ENCODE measurements around the gene C2orf68.

Gene C2orf68

DNA sequence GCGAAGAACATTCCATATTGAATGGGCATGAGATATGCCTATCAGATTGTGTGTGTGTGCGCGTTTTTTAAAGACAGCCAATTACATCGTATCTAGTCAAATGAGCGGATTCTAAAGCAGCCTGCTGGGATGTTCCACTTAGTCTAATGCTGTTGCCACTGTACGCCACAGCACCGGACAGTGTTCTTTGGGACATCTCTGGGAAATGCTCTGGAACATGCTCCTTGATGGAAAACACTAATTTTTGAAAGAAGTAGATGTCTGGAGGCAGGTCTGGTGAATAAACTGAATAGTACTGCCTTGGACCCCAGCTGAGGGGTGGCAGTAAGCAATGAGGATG is 5.8 kb downstream of the C2orf68 start:
- TF ChIP-seq, protein P1, sequence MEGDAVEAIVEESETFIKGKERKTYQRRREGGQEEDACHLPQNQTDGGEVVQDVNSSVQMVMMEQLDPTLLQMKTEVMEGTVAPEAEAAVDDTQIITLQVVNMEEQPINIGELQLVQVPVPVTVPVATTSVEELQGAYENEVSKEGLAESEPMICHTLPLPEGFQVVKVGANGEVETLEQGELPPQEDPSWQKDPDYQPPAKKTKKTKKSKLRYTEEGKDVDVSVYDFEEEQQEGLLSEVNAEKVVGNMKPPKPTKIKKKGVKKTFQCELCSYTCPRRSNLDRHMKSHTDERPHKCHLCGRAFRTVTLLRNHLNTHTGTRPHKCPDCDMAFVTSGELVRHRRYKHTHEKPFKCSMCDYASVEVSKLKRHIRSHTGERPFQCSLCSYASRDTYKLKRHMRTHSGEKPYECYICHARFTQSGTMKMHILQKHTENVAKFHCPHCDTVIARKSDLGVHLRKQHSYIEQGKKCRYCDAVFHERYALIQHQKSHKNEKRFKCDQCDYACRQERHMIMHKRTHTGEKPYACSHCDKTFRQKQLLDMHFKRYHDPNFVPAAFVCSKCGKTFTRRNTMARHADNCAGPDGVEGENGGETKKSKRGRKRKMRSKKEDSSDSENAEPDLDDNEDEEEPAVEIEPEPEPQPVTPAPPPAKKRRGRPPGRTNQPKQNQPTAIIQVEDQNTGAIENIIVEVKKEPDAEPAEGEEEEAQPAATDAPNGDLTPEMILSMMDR (conservative IDR thresholded peaks at IDR 0.05): no peak
- H3K27ac ChIP-seq: no peak overlapping the region

DNA sequence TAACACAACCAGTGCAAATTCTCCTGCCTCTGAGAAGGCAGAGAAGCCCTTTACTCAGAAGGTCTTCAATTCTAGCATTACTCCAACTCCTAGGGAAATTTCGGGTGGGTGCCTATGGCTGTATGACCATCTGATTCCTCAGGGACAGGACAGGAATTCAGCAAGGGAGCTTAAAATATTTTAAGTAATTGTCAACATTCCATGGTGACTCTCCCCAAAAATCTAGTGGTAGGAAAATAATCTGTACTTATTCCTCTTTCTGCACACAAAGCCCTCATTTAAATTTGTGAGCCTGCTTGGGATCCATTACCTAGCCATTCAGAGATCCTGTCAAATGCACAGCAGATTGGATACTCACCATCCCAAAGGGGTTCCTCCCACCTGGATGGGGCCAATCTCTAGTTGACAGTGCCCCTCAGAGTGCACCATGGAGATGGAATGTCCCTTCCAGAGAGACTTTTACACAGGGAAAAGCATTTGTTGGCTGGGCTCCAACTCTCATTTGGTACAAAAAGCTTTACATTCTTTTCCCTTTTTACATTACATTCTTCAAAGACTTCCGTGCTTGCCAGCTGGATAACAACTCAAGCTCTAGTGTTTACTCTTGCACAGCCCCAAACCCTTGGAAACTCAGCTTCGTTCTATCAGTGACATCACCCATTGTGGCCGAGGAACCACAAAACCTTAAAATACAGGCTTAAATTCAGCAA is 6.3 kb downstream of the C2orf68 start:
- TF ChIP-seq, protein P1 (conservative IDR thresholded peaks at IDR 0.05): no peak

DNA sequence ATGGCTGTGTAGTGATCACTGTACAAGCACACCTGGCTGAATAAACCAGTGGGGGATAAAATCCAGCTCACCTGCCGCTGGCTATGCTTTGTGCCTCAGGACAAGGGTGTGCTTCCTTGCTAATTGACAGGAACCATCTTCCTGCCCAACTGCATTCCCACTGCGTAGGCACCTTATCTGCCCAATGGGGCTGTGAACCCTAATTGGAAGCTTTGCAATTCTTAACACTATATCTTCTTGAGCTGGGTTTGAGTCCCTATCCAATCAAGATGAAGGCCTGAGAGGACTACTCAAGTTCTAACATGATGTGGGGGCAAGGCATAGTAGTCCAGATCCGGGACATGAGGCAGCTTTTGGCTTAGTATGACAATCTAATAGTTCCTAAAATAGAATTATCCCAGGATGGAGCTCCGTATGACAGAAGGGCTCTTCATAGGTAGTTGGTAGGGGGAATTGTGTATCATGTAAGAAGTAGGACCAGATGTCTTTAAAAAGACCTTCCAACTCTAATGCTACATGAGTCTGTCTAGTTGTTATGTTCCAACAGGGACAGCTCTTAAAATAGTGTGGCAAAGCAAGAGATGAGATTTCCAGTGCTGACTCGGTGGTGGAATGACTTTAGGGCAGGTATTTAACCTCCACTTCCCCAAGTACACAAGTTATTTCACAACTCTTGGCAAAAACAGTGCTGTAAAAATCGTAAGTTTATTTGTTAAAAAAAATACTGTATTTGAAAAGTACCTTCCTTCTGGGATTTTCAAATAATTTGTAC is 7.1 kb downstream of the C2orf68 start:
- H3K27ac ChIP-seq: no peak overlapping the region
- TF ChIP-seq, protein P1 (conservative IDR thresholded peaks at IDR 0.05): no peak

More for the DNA sequence above, 6.3 kb downstream of the C2orf68 start:
- H3K27ac ChIP-seq: no peak overlapping the region

DNA sequence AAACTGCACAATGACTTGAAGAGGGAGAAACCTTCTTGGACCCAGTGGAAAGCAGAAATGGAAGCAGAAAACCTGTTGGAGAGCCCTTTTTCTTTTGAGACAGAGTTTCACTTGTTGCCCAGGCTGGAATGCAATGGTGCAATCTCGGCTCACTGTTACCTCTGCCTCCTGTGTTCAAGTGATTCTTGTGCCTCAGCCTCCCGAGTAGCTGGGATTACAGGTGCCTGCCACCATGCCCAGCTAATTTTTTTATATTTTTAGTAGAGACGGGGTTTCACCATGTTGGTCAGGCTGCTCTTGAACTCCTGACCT is 7.8 kb downstream of the C2orf68 start:
- H3K27ac ChIP-seq: peak overlapping the region; percentile 80; the same call in 1 of the 2 replicates

DNA sequence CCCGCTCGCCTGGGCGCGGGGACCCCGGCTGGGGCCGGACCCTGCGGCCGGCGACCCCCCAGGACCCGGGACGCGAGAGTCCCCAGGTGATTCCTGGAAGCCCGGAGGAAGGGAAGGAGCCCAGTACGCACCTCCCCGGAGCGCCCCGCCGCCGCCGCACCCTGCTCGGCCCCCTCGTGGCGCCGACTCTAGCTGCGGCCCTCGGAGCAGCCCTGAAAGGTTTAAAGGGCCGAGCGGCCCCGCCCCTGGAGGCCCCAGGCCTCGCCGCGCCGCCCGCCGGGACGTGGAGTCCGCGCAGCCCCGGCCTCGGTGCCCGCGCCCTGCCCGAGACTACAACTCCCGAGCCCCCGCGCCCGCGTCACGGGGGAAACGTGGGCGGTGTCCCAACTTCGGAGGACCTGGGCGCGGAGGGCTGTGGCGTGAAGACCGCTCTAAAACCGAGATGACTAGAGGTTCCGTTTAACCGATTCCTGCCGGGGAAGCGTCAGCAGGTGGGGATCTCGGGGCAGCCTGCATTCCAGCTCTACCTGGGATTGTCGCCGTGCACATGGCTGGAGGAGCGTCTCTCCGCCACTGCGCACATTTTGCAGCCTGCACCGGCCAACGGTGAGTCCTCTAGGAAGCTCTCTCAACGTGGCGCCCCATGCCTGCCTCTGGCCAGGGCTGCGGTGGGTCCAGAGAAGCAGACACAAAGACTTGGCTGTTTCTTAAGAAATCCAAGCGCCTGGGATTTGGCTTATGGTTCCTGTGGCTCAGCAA is 9.2 kb downstream of the C2orf68 start, which contains the start of gene TMEM150A:
Gene TMEM150A, minus strand, starts transcription at position 223 of the 759 bp plus-strand sequence. CDS start 750 bp downstream, outside the sequence.
- TF ChIP-seq, protein P1 (conservative IDR thresholded peaks at IDR 0.05): peak; percentile 26
- H3K27ac ChIP-seq: peak within 1 kb of the TSS; percentile 80

DNA sequence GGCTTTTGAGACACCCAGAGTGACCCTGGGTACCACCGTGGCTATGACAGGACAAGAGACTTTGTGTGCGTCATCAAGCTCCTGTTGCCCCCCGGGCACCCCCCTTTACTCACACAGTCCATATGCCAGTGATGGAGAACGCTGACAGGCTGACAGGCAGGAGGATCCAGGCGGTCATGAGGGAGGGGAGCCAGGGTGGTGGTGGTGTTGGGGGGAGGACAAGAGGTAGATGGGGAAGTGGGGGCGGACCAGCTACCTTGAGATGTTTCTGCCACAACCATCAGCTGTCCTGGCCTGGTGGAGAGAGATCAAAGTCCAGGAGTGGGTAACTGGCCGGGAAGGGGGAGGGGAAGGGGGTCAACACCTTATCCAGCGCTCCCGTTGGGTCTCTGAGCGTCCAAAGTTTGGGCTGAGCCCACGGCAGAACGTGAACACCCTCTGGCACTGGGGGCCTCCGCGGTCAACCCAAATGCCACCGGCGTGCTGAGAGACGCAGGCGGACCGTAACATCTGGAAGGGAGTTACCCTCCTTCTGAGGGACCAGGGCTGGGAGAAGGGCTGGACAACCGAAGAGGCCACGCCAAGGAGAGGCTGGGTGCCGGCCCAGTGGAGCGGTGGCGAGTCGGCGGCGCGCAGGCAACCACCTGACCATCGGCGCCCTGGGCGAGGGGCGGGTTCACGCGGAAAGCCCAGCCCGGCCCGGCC is 9.9 kb downstream of the C2orf68 start:
- TF ChIP-seq, protein P1 (conservative IDR thresholded peaks at IDR 0.05): no peak
- H3K27ac ChIP-seq: peak overlapping the region; percentile 80

DNA sequence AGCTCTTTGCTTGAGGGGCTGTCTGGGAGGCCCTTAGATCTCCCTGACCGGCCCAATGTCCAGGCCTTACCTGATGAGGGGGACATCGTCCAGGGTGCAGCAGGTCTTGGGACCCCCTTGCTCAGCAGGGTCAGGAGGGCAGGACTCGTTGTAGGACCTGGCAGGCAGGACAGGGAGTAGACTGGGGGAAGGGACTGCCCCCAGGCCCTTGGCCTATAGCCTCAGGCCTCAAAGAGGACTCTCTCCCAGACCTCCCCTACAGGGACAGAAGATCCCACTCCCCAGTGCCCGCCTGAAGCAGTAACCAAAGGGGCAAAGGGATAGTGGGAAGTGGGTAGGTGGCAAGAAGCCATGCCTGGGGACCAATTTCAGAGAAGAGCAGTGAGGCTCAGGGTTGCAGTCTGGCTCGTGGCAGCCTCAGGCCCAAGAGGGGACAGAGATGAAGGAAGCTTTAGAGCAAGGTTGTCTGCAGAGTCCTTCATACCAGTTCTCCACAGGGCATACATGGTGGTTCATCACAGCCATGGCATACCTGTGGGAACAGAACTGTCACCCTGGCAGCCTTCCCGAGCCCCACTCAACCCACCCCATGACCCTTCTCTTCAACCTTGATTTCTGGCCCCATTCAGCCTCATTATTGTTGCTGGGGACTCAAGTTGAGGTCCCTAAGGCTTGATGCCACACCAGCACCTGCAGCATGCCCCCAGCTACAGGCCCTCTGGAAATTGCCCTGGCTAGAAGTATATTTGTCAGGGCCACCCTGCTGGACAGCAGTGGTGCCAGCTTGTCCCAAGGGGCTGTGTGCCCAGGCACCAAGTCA is 10.7 kb downstream of the C2orf68 start:
- peak overlapping the region; percentile 80; the same call in 1 of the 2 replicates for H3K27ac ChIP-seq
- TF ChIP-seq, protein P1 (conservative IDR thresholded peaks at IDR 0.05): no peak
